Esophagus muscularis mucosa (tissue), 4 donors: ENCODE data around the gene NLGN3. TPM values are rescaled to one million over a fixed set of nuclear protein-coding genes. Genes with fewer than 3 reads are reported as not detected.

Experiments used
- DNase-seq: peaks from one replicate; pipeline ENCODE4 v3.0.0-alpha.2; 2017; ENCODE audit errors: extremely low spot score
- H3K27ac ChIP-seq, 4 donors: fragments of 200-600 bp; sonication (generic); replicated peaks in 1 of 4; 1 replicate in 3 of 4; 2 replicates in 1 of 4; pipeline ENCODE4 v1.5.1; 2016 to 2019; ENCODE audit warnings: mild to moderate bottlenecking in 1 of 4
- H3K27me3 ChIP-seq, 4 donors: fragments of 200-600 bp; sonication (generic); one replicate each; pipeline versions ENCODE4 v1.5.1 to v1.6.0; 2016 to 2019
- H3K36me3 ChIP-seq, 4 donors: fragments of 200-600 bp; sonication (generic); one replicate each; pipeline ENCODE4 v1.5.1; 2016 to 2019
- H3K4me1 ChIP-seq, 4 donors: fragments of 200-600 bp; sonication (generic); one replicate each; pipeline ENCODE4 v1.5.1; 2016 to 2019
- H3K4me3 ChIP-seq, 4 donors: fragments of 200-600 bp; sonication (generic); 1 replicate in 2 of 4; 2 replicates in 2 of 4; pipeline ENCODE4 v1.5.1; 2016 to 2019; ENCODE audit warnings: mild to moderate bottlenecking in 4 of 4, moderate library complexity in 1 of 4
- H3K9me3 ChIP-seq, 4 donors: fragments of 200-600 bp; sonication (generic); 1 replicate in 3 of 4; 2 replicates in 1 of 4; pipeline ENCODE4 v1.5.1; 2016 to 2019
- EP300 ChIP-seq: sonication (generic); formaldehyde crosslinking; IDR thresholded peaks from one replicate; pipeline ENCODE4 v1.6.1; 2017; ENCODE audit warnings: antibody characterized with exemption
- POLR2A ChIP-seq: fragments of 450-650 bp; IDR thresholded peaks from one replicate; pipeline ENCODE4 v1.6.1; 2017; ENCODE audit warnings: antibody characterized with exemption, moderate library complexity, mild to moderate bottlenecking, low read depth
- POLR2AphosphoS5 ChIP-seq, 2 donors: sonication (generic); formaldehyde crosslinking; IDR thresholded peaks; one replicate each; pipeline ENCODE4 v1.6.1; 2017; ENCODE audit warnings: antibody characterized with exemption in 2 of 2
- WGBS: methylation state at CpG from one replicate; pipeline ENCODE4 v1.1.5; 2018; 5-methylcytosine and 5-hydroxymethylcytosine counted together
- intact Hi-C: fragments of 100-400 bp; cut with DNase I; formaldehyde crosslinking; loops from one replicate; pipeline ENCODE4 v1.15.1; 2023
- total RNA-seq, 4 donors: library from RNA; depleted of rRNA; stranded (reverse); fragments of >200 nt; gene quantifications; one replicate each; pipeline versions ENCODE4 v1.1.0 to v1.2.1, GENCODE V29; 2016
- TF ChIP-seq, protein P1 (sequence below), 3 experiments: fragments of 200-600 bp in 2 of 3; fragments of 450-650 bp in 1 of 3; sonication (generic) in 2 of 3; IDR thresholded peaks; one replicate each; pipeline ENCODE4 v1.5.1; 2017 to 2019; ENCODE audit warnings: antibody characterized with exemption in 3 of 3, mild to moderate bottlenecking in 2 of 3, moderate library complexity in 1 of 3

Gene NLGN3
- total RNA-seq, 4 donors from 2014 or later: 1.2 to 2.8 (median 2.4) TPM

DNA sequence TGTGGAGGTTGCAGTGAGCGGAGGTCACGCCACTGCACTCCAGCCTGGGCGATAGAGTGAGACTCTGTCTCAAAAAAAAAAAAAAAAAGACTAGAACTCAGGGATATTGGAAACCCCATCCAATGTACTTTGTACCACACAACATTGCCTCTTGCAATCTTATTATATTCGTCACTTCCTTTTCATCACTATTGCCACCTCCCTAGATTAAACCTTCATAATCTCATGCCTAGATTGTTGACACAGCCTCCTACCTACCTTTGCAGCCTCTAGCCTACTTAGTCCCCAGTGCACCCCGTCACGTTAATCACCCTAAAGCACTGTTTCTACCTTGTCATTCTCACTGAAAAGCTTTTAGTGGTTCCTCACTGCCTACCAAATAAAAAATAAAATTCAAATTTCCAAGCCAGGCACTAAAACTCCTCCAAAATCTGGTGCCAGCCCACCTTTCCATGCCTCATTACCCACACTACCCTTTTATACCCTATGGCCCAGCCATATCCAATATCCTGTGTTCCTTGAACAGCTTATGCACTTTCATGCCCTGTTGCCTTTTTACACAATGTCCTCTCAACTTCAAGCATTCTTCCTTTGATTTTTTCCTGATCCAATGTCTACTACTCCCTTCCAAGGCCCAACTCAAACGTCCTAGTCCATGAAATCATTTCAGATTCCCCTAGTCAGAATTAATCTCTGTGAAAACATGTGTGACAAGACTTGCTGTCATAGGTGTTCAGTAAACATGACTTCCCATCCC, 54.8 kb downstream of the NLGN3 start:
- Histone ChIP-seq H3K27ac (no peak overlapping the region), H3K4me1 (no peaks in the 10 kb centered on the region), H3K36me3 (no peaks in the 10 kb centered on the region), H3K4me3 (no peak overlapping the region), H3K9me3 (no peaks in the 10 kb centered on the region), H3K27me3 (no peaks in the 10 kb centered on the region)
- intact Hi-C loops: no loop called here
- TF ChIP-seq, protein P1, sequence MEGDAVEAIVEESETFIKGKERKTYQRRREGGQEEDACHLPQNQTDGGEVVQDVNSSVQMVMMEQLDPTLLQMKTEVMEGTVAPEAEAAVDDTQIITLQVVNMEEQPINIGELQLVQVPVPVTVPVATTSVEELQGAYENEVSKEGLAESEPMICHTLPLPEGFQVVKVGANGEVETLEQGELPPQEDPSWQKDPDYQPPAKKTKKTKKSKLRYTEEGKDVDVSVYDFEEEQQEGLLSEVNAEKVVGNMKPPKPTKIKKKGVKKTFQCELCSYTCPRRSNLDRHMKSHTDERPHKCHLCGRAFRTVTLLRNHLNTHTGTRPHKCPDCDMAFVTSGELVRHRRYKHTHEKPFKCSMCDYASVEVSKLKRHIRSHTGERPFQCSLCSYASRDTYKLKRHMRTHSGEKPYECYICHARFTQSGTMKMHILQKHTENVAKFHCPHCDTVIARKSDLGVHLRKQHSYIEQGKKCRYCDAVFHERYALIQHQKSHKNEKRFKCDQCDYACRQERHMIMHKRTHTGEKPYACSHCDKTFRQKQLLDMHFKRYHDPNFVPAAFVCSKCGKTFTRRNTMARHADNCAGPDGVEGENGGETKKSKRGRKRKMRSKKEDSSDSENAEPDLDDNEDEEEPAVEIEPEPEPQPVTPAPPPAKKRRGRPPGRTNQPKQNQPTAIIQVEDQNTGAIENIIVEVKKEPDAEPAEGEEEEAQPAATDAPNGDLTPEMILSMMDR (IDR thresholded peaks at IDR 0.05): no peak
- TF ChIP-seq POLR2AphosphoS5 (IDR thresholded peaks at IDR 0.05) (no peak), EP300 (no peak), POLR2A (no peak)
- no peak for DNase-seq
- 83% methylated on average over 7 of the region's 7 CpGs for WGBS

DNA sequence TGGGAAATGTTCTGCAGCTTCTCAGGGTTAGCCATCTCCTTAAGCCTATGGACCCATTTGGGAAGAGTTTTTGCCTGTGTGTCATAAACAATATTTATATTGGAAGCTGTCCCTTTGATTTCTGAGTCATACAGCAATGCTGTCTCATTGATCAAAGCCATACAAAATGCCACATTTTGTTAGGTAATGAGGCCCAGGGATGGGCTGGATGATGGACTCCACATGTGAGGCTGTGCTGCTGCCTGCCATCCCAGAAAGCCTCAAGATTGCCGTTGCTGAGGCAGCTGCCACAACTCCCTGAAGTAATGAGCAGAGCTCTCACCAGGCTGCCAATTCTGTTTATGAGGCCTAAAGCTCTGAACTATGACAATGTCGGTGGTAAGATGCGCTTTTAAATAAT, 66.2 kb downstream of the NLGN3 start:
- no peak overlapping the region for H3K4me3 ChIP-seq
- no peak overlapping the region for H3K27ac ChIP-seq
- no peaks in the 10 kb centered on the region for H3K4me1 ChIP-seq
- WGBS: 83% methylated on average over 3 of the region's 3 CpGs
- H3K9me3 ChIP-seq: no peaks in the 10 kb centered on the region
- no peaks in the 10 kb centered on the region for H3K36me3 ChIP-seq
- no peak for DNase-seq
- intact Hi-C loops: no loop called here
- TF ChIP-seq, protein P1 (IDR thresholded peaks at IDR 0.05): no peak
- TF ChIP-seq POLR2A: no peak
- no peak for TF ChIP-seq EP300
- no peak for TF ChIP-seq POLR2AphosphoS5 (IDR thresholded peaks at IDR 0.05)
- H3K27me3 ChIP-seq: no peaks in the 10 kb centered on the region

DNA sequence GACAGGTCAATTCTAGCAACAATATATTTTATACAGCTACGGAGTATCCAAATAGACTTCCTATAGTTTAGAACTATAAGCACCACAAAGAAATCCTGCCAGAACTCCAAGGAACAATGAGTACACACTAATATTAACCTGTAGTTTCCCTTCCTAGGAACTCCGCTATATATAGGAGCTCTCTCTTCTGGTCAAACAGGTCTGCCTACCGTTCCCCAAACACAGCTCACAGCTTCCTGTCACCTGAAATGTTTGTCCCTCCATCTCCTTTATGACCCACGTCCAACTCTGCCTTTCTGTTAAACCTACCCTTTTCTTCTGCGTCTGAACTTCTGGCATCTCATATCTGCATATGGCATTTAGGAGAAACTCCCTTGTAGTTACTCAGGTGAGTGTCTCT, 67.9 kb downstream of the NLGN3 start:
- DNase-seq: no peak
- TF ChIP-seq POLR2A (no peak), EP300 (no peak), POLR2AphosphoS5 (IDR thresholded peaks at IDR 0.05) (no peak)
- TF ChIP-seq, protein P1 (IDR thresholded peaks at IDR 0.05): no peak
- intact Hi-C loops: no loop called here

DNA sequence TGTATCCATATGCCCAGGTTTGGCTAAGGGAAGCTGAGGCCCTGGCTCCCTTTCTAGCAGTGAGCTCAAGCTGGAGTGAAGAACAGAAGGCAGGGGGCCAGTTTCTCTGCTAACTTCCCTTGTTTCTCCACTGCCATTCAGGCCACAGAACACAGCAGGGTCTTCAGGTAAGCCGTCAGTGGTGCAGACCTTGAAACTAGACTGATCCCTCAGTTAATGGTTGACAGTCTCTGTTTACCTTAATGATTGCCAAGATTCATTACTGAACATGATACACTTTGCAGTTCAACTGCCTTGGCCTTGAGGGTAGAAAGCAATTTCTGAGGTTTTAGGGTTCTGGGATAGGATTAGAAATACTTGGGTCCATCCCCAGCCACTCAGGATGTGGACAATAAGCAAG, 69.5 kb downstream of the NLGN3 start:
- WGBS: 82% methylated on average over 1 of the region's 1 CpG
- intact Hi-C loops: no loop called here
- TF ChIP-seq POLR2A (no peak), EP300 (no peak)

More for the DNA sequence above, 67.9 kb downstream of the NLGN3 start:
- Histone ChIP-seq H3K27ac (no peak overlapping the region), H3K27me3 (no peaks in the 10 kb centered on the region), H3K4me3 (no peak overlapping the region), H3K9me3 (no peaks in the 10 kb centered on the region), H3K4me1 (no peaks in the 10 kb centered on the region), H3K36me3 (no peaks in the 10 kb centered on the region)
- 60% methylated on average over 5 of the region's 5 CpGs for WGBS

DNA sequence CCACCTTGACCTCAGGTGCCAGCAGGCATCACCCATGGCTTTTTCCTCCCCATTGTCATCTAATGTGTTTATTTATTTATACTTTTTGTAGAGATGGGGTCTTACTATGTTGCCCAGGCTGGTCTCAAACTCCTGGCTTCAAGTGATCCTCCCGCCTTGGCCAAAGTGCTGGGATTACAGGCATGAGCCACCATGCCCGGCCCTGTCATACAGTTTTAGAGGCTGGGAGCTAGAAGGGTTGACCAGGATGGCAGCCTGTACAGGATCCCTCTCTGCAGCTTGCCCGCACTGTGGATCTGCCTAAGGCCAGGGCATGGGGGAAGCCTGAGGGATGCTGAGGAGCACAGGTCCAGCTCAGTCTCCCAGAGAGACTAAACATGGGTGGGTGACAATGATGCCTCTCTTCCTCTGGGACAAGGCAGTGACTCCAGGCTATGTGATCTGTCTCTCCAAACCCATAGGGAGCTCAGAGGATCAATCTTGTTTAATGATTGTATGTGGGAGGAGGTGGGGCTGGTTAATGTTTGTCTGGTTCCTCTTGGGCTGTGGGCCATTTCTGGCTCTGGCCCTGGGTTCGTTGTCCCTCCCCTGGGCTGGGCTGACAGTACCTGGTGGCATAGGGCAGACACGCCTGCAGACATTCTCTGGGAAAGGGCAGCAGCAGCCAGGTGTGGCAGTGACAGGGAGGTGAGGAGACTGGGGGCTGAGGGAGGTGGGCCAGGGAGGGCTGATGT, 70.1 kb downstream of the NLGN3 start:
- Histone ChIP-seq H3K36me3 (no peaks in the 10 kb centered on the region), H3K27ac (no peak overlapping the region), H3K4me1 (no peaks in the 10 kb centered on the region), H3K9me3 (no peaks in the 10 kb centered on the region), H3K4me3 (no peak overlapping the region), H3K27me3 (no peaks in the 10 kb centered on the region)
- intact Hi-C loops: no loop called here
- DNase-seq: no peak
- TF ChIP-seq POLR2AphosphoS5 (IDR thresholded peaks at IDR 0.05): no peak
- TF ChIP-seq EP300: no peak
- TF ChIP-seq, protein P1 (IDR thresholded peaks at IDR 0.05): no peak
- 85% methylated on average over 5 of the region's 5 CpGs for WGBS

More for the DNA sequence above, 69.5 kb downstream of the NLGN3 start:
- Histone ChIP-seq H3K4me1 (no peaks in the 10 kb centered on the region), H3K27me3 (no peaks in the 10 kb centered on the region), H3K27ac (no peak overlapping the region), H3K36me3 (no peaks in the 10 kb centered on the region), H3K9me3 (no peaks in the 10 kb centered on the region), H3K4me3 (no peak overlapping the region)
- DNase-seq: no peak
